ENCODE measurements around the gene BNC2. TPM values are rescaled to one million over a fixed set of nuclear protein-coding genes. Genes with fewer than 3 reads are reported as not detected.

BNC2 gene
- total RNA-seq, 2 donors from 2014 or later: 0.99 to 1.8 TPM

GRCh38 chr9:16823906-16824305 is 46.6 kb downstream of the BNC2 start:
- ATAC-seq (no peak), DNase-seq (no peak)
- no peaks in the 10 kb centered on the region for H3K36me3 ChIP-seq (replicated peaks in 1 of 2; ENCODE audit: insufficient read depth in 1 of 2, low read depth in 2 of 2)
- H3K27ac ChIP-seq: no peak overlapping the region
- no peaks in the 10 kb centered on the region for H3K9me3 ChIP-seq
- H3K4me3 ChIP-seq: no peak overlapping the region
- 42 to 50% methylated on average over 2 of the region's 2 CpGs for WGBS, 2 donors
- H3K4me1 ChIP-seq: peaks cover 8% of the 10 kb centered on the region
- intact Hi-C loops (cut with DNase I): no loop called here
- TF ChIP-seq POLR2A (IDR thresholded peaks at IDR 0.05) (no peak), CTCF (IDR thresholded peaks at IDR 0.05) (no peak)
- H3K27me3 ChIP-seq: no peaks in the 10 kb centered on the region

- no peak for ATAC-seq
- DNase-seq: no peak
- H3K27me3 ChIP-seq: no peaks in the 10 kb centered on the region
- TF ChIP-seq CTCF (IDR thresholded peaks at IDR 0.05) (no peak), POLR2A (IDR thresholded peaks at IDR 0.05) (no peak)
- H3K27ac ChIP-seq: no peak overlapping the region
- intact Hi-C loops (cut with DNase I): no loop called here
- WGBS, 2 donors: 90% methylated on average over 1 of the region's 1 CpG
- no peak overlapping the region for H3K4me3 ChIP-seq
- H3K36me3 ChIP-seq (replicated peaks in 1 of 2; ENCODE audit: insufficient read depth in 1 of 2, low read depth in 2 of 2): no peaks in the 10 kb centered on the region
- no peaks in the 10 kb centered on the region for H3K4me1 ChIP-seq
- H3K9me3 ChIP-seq: no peaks in the 10 kb centered on the region
Observed at GRCh38 chr9:16821344-16821743, 49.1 kb downstream of the BNC2 start.

- Histone ChIP-seq H3K27me3 (no peaks in the 10 kb centered on the region), H3K9me3 (no peaks in the 10 kb centered on the region), H3K4me3 (no peak overlapping the region), H3K4me1 (no peaks in the 10 kb centered on the region), H3K36me3 (replicated peaks in 1 of 2; ENCODE audit: insufficient read depth in 1 of 2, low read depth in 2 of 2) (no peaks in the 10 kb centered on the region), H3K27ac (no peak overlapping the region)
- TF ChIP-seq POLR2A (IDR thresholded peaks at IDR 0.05): no peak
- no peak for TF ChIP-seq CTCF (IDR thresholded peaks at IDR 0.05)
- WGBS, 2 donors: 73% methylated on average over 2 of the region's 2 CpGs
- ATAC-seq (no peak), DNase-seq (no peak)
- intact Hi-C loops (cut with DNase I): no loop called here
Observed at GRCh38 chr9:16817514-16817913, 53.0 kb downstream of the BNC2 start.

- DNase-seq: no peak
- 88 to 91% methylated on average over 2 of the region's 2 CpGs for WGBS, 2 donors
Observed at GRCh38 chr9:16817002-16817401, 53.5 kb downstream of the BNC2 start.

More at GRCh38 chr9:16817002-16817401, 53.5 kb downstream of the BNC2 start:
- Histone ChIP-seq H3K4me1 (no peaks in the 10 kb centered on the region), H3K9me3 (no peaks in the 10 kb centered on the region), H3K36me3 (replicated peaks in 1 of 2; ENCODE audit: insufficient read depth in 1 of 2, low read depth in 2 of 2) (no peaks in the 10 kb centered on the region), H3K27me3 (no peaks in the 10 kb centered on the region), H3K4me3 (no peak overlapping the region), H3K27ac (no peak overlapping the region)
- no peak for TF ChIP-seq POLR2A (IDR thresholded peaks at IDR 0.05)
- TF ChIP-seq CTCF (IDR thresholded peaks at IDR 0.05): no peak
- ATAC-seq: no peak
- intact Hi-C loops (cut with DNase I): no loop called here
